Endothelial cell of umbilical vein (primary cell): ENCODE data around the gene AMER2. TPM values are rescaled to one million over a fixed set of nuclear protein-coding genes. Genes with fewer than 3 reads are reported as not detected.

ENCODE experiments used
- BruUV-seq: library from RNA; stranded (reverse); fragments of 400-500 nt; replicated peaks from 2 replicates; lab custom pipeline; 2021; lab: Mats Ljungman, UMichigan
- CTCF ChIA-PET: fragments of 300-600, 350-600 bp; sonication (Branson Sonifier 250); formaldehyde crosslinking; loops from one replicate; lab custom pipeline; 2021; ENCODE audit warnings: antibody characterized with exemption, inconsistent platforms; lab: Charles Lee
- POLR2A ChIA-PET: fragments of 300-600, 350-600 bp; sonication (Branson Sonifier 250); formaldehyde crosslinking; loops from one replicate; lab custom pipeline; 2021; ENCODE audit warnings: antibody characterized with exemption, inconsistent platforms; lab: Charles Lee
- DNase-seq: peaks from one replicate; pipeline ENCODE4 v3.0.0-alpha.2; 2011; ENCODE audit warnings: low read depth, low spot score
- FAIRE-seq: peaks from 2 replicates; lab custom pipeline; 2011; peaks lifted over from hg19 to GRCh38; lab: Jason Lieb, UNC
- H2AFZ ChIP-seq: 2 replicates; pipeline ENCODE4 v1.6.0; 2012; ENCODE audit warnings: low read depth, low read length, control low read depth, inconsistent platforms
- H3K27ac ChIP-seq: 2 replicates; pipeline ENCODE4 v1.5.1; 2011; ENCODE audit warnings: low read depth, mild to moderate bottlenecking, control low read depth, low read length, moderate library complexity; ENCODE audit not compliant: insufficient read depth
- H3K27me3 ChIP-seq, 2 experiments: 2 replicates each; pipeline versions ENCODE4 v1.6.0 to v1.6.1; 2011; ENCODE audit warnings: low read length in 2 of 2, mixed read lengths in 1 of 2; ENCODE audit not compliant: control insufficient read depth in 2 of 2, insufficient read depth in 2 of 2
- H3K36me3 ChIP-seq, 2 experiments: 2 replicates in 1 of 2; 3 replicates in 1 of 2; pipeline ENCODE4 v1.5.1; 2011; ENCODE audit warnings: low read length in 2 of 2, mild to moderate bottlenecking in 1 of 2, moderate library complexity in 1 of 2; ENCODE audit not compliant: control insufficient read depth in 2 of 2, insufficient read depth in 2 of 2; ENCODE audit errors: extremely low read depth in 1 of 2
- H3K4me1 ChIP-seq: 3 replicates; pipeline ENCODE4 v1.5.1; 2011; ENCODE audit warnings: mild to moderate bottlenecking, low read length; ENCODE audit not compliant: control insufficient read depth, insufficient read depth; ENCODE audit errors: extremely low read depth
- H3K4me2 ChIP-seq: 2 replicates; pipeline ENCODE4 v1.6.1; 2011; ENCODE audit warnings: low read length, control low read depth, mixed read lengths; ENCODE audit not compliant: insufficient read depth
- H3K4me3 ChIP-seq, 3 experiments: fragments of 200-600 bp in 1 of 3; sonication (generic), shearing (Covaris generic) in 1 of 3; replicated peaks in 1 of 3; 2 replicates each; pipeline ENCODE4 v1.5.1; 2011 to 2016; ENCODE audit warnings: control low read depth in 3 of 3, low read length in 3 of 3, mild to moderate bottlenecking in 2 of 3, inconsistent platforms in 1 of 3, low read depth in 1 of 3, moderate library complexity in 1 of 3; ENCODE audit not compliant: insufficient read depth in 1 of 3
- H3K79me2 ChIP-seq: 2 replicates; pipeline ENCODE4 v1.6.0; 2012; ENCODE audit warnings: low read length, inconsistent platforms; ENCODE audit not compliant: control insufficient read depth, insufficient read depth
- H3K9ac ChIP-seq: replicated peaks from 2 replicates; pipeline ENCODE3; 2011; ENCODE audit warnings: low read length, control low read depth; ENCODE audit not compliant: insufficient read depth; ENCODE audit errors: extremely low read depth
- H3K9me1 ChIP-seq: replicated peaks from 3 replicates; pipeline ENCODE4 v1.6.0; 2011; ENCODE audit warnings: mild to moderate bottlenecking, low read length; ENCODE audit not compliant: control insufficient read depth, insufficient read depth; ENCODE audit errors: extremely low read depth
- H3K9me3 ChIP-seq: replicated peaks from 2 replicates; pipeline ENCODE4 v1.5.1; 2012; ENCODE audit warnings: low read length, inconsistent platforms; ENCODE audit not compliant: control insufficient read depth, insufficient read depth
- H4K20me1 ChIP-seq: replicated peaks from 2 replicates; pipeline ENCODE3; 2011; ENCODE audit warnings: mild to moderate bottlenecking, low read length; ENCODE audit not compliant: control insufficient read depth, insufficient read depth; ENCODE audit errors: extremely low read depth
- EZH2 ChIP-seq: IDR thresholded peaks from 2 replicates; pipeline ENCODE4 v1.6.1; 2012; ENCODE audit warnings: borderline replicate concordance, low read depth, mild to moderate bottlenecking, moderate library complexity, low read length, inconsistent platforms; ENCODE audit not compliant: severe bottlenecking
- FOS ChIP-seq: IDR thresholded peaks from 2 replicates; pipeline ENCODE4 v1.6.1; 2011; ENCODE audit warnings: mild to moderate bottlenecking, low read length, moderate library complexity, borderline replicate concordance; ENCODE audit not compliant: insufficient read depth
- GATA2 ChIP-seq: IDR thresholded peaks from 2 replicates; pipeline ENCODE4 v1.7.0; 2011; ENCODE audit warnings: low read depth, mild to moderate bottlenecking, moderate library complexity, mixed read lengths, low read length; ENCODE audit not compliant: insufficient read length, insufficient read depth
- JUN ChIP-seq: IDR thresholded peaks from 2 replicates; pipeline ENCODE4 v1.6.1; 2011; ENCODE audit warnings: borderline replicate concordance, low read depth; ENCODE audit not compliant: insufficient read length, insufficient read depth
- MAX ChIP-seq: IDR thresholded peaks from 2 replicates; pipeline ENCODE4 v1.6.1; 2011; ENCODE audit not compliant: insufficient read depth, insufficient read length
- MYC ChIP-seq: IDR thresholded peaks from one replicate; pipeline ENCODE4 v1.6.1; 2011; ENCODE audit warnings: mild to moderate bottlenecking, low read depth, low read length
- POLR2A ChIP-seq: IDR thresholded peaks from 2 replicates; pipeline ENCODE4 v1.6.1; 2012; ENCODE audit warnings: low read depth, mild to moderate bottlenecking, control low read depth, low read length
- POLR2AphosphoS5 ChIP-seq: IDR thresholded peaks from 2 replicates; pipeline ENCODE4 v1.6.1; 2012; ENCODE audit warnings: low read depth, mild to moderate bottlenecking, control low read depth, low read length, moderate library complexity; ENCODE audit not compliant: insufficient read depth
- dilution Hi-C: fragments of 300-500 bp; cut with MboI; formaldehyde crosslinking; loops from one replicate; pipeline ENCODE4 v1.15.0; 2019; ENCODE audit warnings: low sequenced_read_pairs; ENCODE audit not compliant: extremely low pct_ligation_motif_present
- intact Hi-C: fragments of 100-400 bp; cut with micrococcal nuclease; formaldehyde crosslinking; loops from one replicate; pipeline ENCODE4 v1.10.0; 2022
- polyA plus RNA-seq, 4 experiments: library from polyadenylated mRNA; depleted of rRNA in 3 of 4; stranded (reverse) in 3 of 4; unstranded in 1 of 4; fragments of >200 nt; gene quantifications; 2 replicates each; pipeline versions ENCODE4 v1.2.1 to v1.2.3, GENCODE V29; 2011 to 2012; ENCODE audit warnings: missing spikeins in 1 of 4
- total RNA-seq: library from RNA; stranded (reverse); gene quantifications from 2 replicates; pipeline ENCODE4 v1.2.3, GENCODE V29; 2021
- TF ChIP-seq, protein P1 (sequence below), 2 donors: IDR thresholded peaks; 1 replicate in 1 of 2; 2 replicates in 1 of 2; pipeline ENCODE4 v1.5.1; 2011; ENCODE audit warnings: low read length in 2 of 2, mild to moderate bottlenecking in 2 of 2, moderate library complexity in 2 of 2, control low read depth in 1 of 2, inconsistent platforms in 1 of 2, low read depth in 1 of 2; ENCODE audit not compliant: insufficient read depth in 1 of 2; ENCODE audit errors: extremely low read depth in 1 of 2

AMER2 gene
- total and polyA plus RNA-seq, 2 donors (not counting 3 experiments of a cell fraction or from before 2014, with no cell fraction given), result not detected

DNA sequence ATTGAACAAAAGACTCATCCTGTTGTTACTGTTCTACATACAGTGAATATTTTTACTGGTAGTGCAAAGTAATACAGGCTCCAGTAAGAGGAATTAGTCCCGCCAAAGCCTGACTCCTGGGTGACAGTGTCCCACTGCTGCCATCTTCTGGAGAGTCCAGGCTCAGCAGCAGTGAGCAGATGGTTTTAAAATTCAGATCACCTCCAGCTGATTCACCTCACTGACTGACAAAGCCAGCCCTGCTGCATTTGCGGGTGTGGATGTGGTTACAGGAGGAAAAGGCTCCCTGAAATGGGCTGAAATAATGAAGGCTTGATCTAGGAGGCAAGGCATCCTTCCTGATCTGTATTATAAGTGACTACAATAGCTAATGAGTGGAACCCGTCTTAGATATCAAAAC, 57.9 kb downstream of the AMER2 start:
- Histone ChIP-seq H2AFZ (no peak overlapping the region), H3K4me3 (no peak overlapping the region), H3K27me3 (peaks cover 6 to 7% of the 10 kb centered on the region in 2 experiments), H3K4me2 (no peak overlapping the region), H4K20me1 (no peaks in the 10 kb centered on the region), H3K4me1 (no peaks in the 10 kb centered on the region), H3K27ac (no peak overlapping the region), H3K79me2 (no peaks in the 10 kb centered on the region), H3K9me3 (no peaks in the 10 kb centered on the region), H3K9me1 (no peaks in the 10 kb centered on the region), H3K36me3 (no peaks in the 10 kb centered on the region), H3K9ac (no peak overlapping the region)
- ChIA-PET CTCF (interaction anchor here (0.6 to 3.7 kb wide), 22 partner anchors 10 to 420 kb away, joined by 3 to 33 read pairs (median 4); no protein-coding TSS in a partner anchor), POLR2A (no interaction called here)
- peak; percentile 84 for FAIRE-seq
- TF ChIP-seq, protein P1, sequence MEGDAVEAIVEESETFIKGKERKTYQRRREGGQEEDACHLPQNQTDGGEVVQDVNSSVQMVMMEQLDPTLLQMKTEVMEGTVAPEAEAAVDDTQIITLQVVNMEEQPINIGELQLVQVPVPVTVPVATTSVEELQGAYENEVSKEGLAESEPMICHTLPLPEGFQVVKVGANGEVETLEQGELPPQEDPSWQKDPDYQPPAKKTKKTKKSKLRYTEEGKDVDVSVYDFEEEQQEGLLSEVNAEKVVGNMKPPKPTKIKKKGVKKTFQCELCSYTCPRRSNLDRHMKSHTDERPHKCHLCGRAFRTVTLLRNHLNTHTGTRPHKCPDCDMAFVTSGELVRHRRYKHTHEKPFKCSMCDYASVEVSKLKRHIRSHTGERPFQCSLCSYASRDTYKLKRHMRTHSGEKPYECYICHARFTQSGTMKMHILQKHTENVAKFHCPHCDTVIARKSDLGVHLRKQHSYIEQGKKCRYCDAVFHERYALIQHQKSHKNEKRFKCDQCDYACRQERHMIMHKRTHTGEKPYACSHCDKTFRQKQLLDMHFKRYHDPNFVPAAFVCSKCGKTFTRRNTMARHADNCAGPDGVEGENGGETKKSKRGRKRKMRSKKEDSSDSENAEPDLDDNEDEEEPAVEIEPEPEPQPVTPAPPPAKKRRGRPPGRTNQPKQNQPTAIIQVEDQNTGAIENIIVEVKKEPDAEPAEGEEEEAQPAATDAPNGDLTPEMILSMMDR (IDR thresholded peaks at IDR 0.05; ENCODE audit: extremely low read depth in 1 of 2, insufficient read depth in 1 of 2, low read depth in 1 of 2, low read length in 2 of 2), result peak; percentile 82 to 85
- no peak for TF ChIP-seq JUN
- TF ChIP-seq FOS, result no peak
- TF ChIP-seq GATA2, result no peak
- intact Hi-C loops (loop anchor here (1.0 kb wide), 1 partner anchor 29 kb away; no protein-coding TSS in a partner anchor), dilution Hi-C loops (no loop called here)
- BruUV-seq, result no TSS peak
- DNase-seq, result peak; percentile 75

DNA sequence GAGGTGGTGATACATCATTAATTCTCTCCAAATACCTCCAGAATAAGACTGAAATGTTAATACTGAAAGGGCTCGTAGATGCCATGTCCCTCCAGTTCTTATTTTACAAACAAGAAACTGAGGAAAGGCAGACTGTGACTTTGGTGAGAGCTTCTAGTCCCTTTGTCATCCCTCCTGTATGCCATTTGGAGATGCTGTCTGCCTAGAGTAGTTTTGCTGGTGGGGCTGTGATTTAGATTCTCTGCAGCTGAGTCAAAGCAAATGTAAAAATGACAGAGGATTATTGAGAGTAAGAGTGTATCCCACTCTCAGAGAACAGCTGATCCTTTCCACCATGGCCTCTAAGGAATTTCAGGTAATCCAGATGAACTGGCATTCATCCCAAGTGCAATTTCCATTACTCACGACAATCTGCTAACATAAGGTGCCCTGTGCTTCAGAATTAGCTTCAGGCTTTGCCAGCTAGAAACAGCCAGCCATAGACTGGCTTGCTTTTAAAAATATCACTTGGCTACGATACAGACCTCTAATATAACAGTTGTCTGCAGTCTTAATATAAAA, 59.3 kb downstream of the AMER2 start:
- dilution Hi-C loops (no loop called here), intact Hi-C loops (no loop called here)
- DNase-seq (no peak), FAIRE-seq (no peak)
- Histone ChIP-seq H4K20me1 (no peaks in the 10 kb centered on the region), H3K9me3 (no peaks in the 10 kb centered on the region), H3K4me3 (no peak overlapping the region), H2AFZ (no peak overlapping the region), H3K4me1 (no peaks in the 10 kb centered on the region), H3K79me2 (no peaks in the 10 kb centered on the region), H3K27ac (no peak overlapping the region), H3K9me1 (no peaks in the 10 kb centered on the region), H3K4me2 (no peak overlapping the region), H3K36me3 (no peaks in the 10 kb centered on the region), H3K9ac (no peak overlapping the region), H3K27me3 (peaks cover 5 to 6% of the 10 kb centered on the region in 2 experiments)
- ChIA-PET POLR2A (no interaction called here), CTCF (interaction anchor here (0.8 to 3.7 kb wide), 9 partner anchors 9 to 117 kb away, joined by 3 to 33 read pairs (median 5); no protein-coding TSS in a partner anchor)
- no peak for TF ChIP-seq FOS
- TF ChIP-seq EZH2, result no peak
- no peak for TF ChIP-seq POLR2AphosphoS5
- TF ChIP-seq, protein P1 (IDR thresholded peaks at IDR 0.05; ENCODE audit: extremely low read depth in 1 of 2, insufficient read depth in 1 of 2, low read depth in 1 of 2, low read length in 2 of 2), result no peak
- no peak for TF ChIP-seq MYC
- no peak for TF ChIP-seq POLR2A
- TF ChIP-seq MAX, result no peak
- no peak for TF ChIP-seq GATA2
- TF ChIP-seq JUN, result no peak
- BruUV-seq, result no TSS peak
